SK-N-SH treated with all-trans-retinoic acid at 6 μM for 48 hours (cell line): Measurements from ENCODE around the gene ADK.

Experiments
- ATAC-seq: fragments of 200-7000 bp; cut with Tn5 transposase; 3 replicates; pipeline ENCODE4 v1.9.1; 2020; ENCODE audit warnings: mild to moderate bottlenecking, moderate library complexity
- ARNTL ChIP-seq: fragments of 450-650 bp; formaldehyde crosslinking; IDR thresholded peaks from 2 replicates; pipeline ENCODE4 v1.5.0; 2020; ENCODE audit warnings: low read depth, mild to moderate bottlenecking, moderate library complexity, borderline replicate concordance
- BACH2 ChIP-seq: fragments of 250-450 bp; sonication (Bioruptor Pico); IDR thresholded peaks from 2 replicates; pipeline ENCODE4 v1.9.0; 2021; ENCODE audit warnings: mild to moderate bottlenecking, borderline replicate concordance
- CREB5 ChIP-seq: fragments of 250-450 bp; sonication (Bioruptor Pico); IDR thresholded peaks from 2 replicates; pipeline ENCODE4 v1.5.1; 2020; ENCODE audit warnings: low read depth, mild to moderate bottlenecking, moderate library complexity
- CSDC2 ChIP-seq: fragments of 250-450 bp; sonication (Bioruptor Pico); IDR thresholded peaks from 2 replicates; pipeline ENCODE4 v1.5.0; 2020; ENCODE audit warnings: mild to moderate bottlenecking, moderate library complexity
- CSRNP3 ChIP-seq: fragments of 250-450 bp; sonication (Bioruptor Pico); IDR thresholded peaks from 2 replicates; pipeline ENCODE4 v1.5.1; 2021; ENCODE audit warnings: mild to moderate bottlenecking, moderate library complexity
- GLIS3 ChIP-seq: fragments of 250-450 bp; sonication (Bioruptor Pico); IDR thresholded peaks from 2 replicates; pipeline ENCODE4 v1.5.0; 2020; ENCODE audit warnings: mild to moderate bottlenecking, moderate library complexity
- ISL1 ChIP-seq: fragments of 250-450 bp; sonication (Bioruptor Pico); IDR thresholded peaks from 2 replicates; pipeline ENCODE4 v2.1.2; 2022; ENCODE audit warnings: mild to moderate bottlenecking, moderate library complexity
- OSR1 ChIP-seq: fragments of 250-450 bp; sonication (Bioruptor Pico); IDR thresholded peaks from 2 replicates; pipeline ENCODE4 v1.8.0; 2022; ENCODE audit warnings: moderate library complexity, mild to moderate bottlenecking, inconsistent platforms
- PATZ1 ChIP-seq: fragments of 250-450 bp; sonication (Bioruptor Pico); IDR thresholded peaks from 2 replicates; pipeline ENCODE4 v1.8.0; 2020; ENCODE audit warnings: mild to moderate bottlenecking, moderate library complexity, borderline replicate concordance
- POU6F1 ChIP-seq: fragments of 250-450 bp; sonication (Bioruptor Pico); IDR thresholded peaks from 2 replicates; pipeline ENCODE4 v1.8.0; 2021; ENCODE audit warnings: low read depth, mild to moderate bottlenecking, moderate library complexity, borderline replicate concordance
- PPARA ChIP-seq: fragments of 250-450 bp; sonication (Bioruptor Pico); IDR thresholded peaks from 2 replicates; pipeline ENCODE4 v1.5.0; 2020; ENCODE audit warnings: mild to moderate bottlenecking, borderline replicate concordance
- RARB ChIP-seq: fragments of 250-450 bp; sonication (Bioruptor Pico); IDR thresholded peaks from 2 replicates; pipeline ENCODE4 v1.8.0; 2021; ENCODE audit warnings: mild to moderate bottlenecking, moderate library complexity
- SNAI2 ChIP-seq: fragments of 250-450 bp; sonication (Bioruptor Pico); IDR thresholded peaks from 2 replicates; pipeline ENCODE4 v1.5.0; 2020; ENCODE audit warnings: mild to moderate bottlenecking, moderate library complexity
- TOX ChIP-seq: fragments of 250-450 bp; sonication (Bioruptor Pico); IDR thresholded peaks from 2 replicates; pipeline ENCODE4 v1.8.0; 2021; ENCODE audit warnings: mild to moderate bottlenecking, moderate library complexity, borderline replicate concordance
- ZFP30 ChIP-seq: fragments of 450-650 bp; formaldehyde crosslinking; IDR thresholded peaks from 2 replicates; pipeline ENCODE4 v1.5.0; 2022; ENCODE audit warnings: mild to moderate bottlenecking, moderate library complexity
- ZNF565 ChIP-seq: fragments of 450-650 bp; formaldehyde crosslinking; conservative IDR thresholded peaks from 2 replicates; pipeline ENCODE4 v1.5.0; 2020; ENCODE audit warnings: low read depth, mild to moderate bottlenecking, moderate library complexity

Gene ADK

GRCh38 chr10:74753442-74754211 is 602.6 kb downstream of the ADK start:
- TF ChIP-seq CREB5 (CRISPR knock-in tag) (no peak), ZNF565 (CRISPR knock-in tag) (no peak), BACH2 (CRISPR knock-in tag) (no peak), ISL1 (no peak), ZFP30 (CRISPR knock-in tag) (no peak), CSDC2 (CRISPR knock-in tag) (no peak), PATZ1 (no peak)
- TF ChIP-seq, all 23 proteins: peak for 0
- ATAC-seq: no peak

GRCh38 chr10:74754381-74754821 is 603.4 kb downstream of the ADK start:
- TF ChIP-seq POU6F1 (CRISPR knock-in tag): no peak
- no peak for TF ChIP-seq GLIS3 (CRISPR knock-in tag)
- TF ChIP-seq ZNF565 (CRISPR knock-in tag): no peak
- no peak for TF ChIP-seq SNAI2
- no peak for TF ChIP-seq BACH2 (CRISPR knock-in tag)
- no peak for TF ChIP-seq TOX (CRISPR knock-in tag)
- TF ChIP-seq RARB (CRISPR knock-in tag): no peak
- TF ChIP-seq OSR1 (CRISPR knock-in tag): no peak
- TF ChIP-seq CREB5 (CRISPR knock-in tag): no peak
- TF ChIP-seq ARNTL (CRISPR knock-in tag): no peak
- no peak for ATAC-seq

- TF ChIP-seq ISL1 (no peak), OSR1 (CRISPR knock-in tag) (no peak), GLIS3 (CRISPR knock-in tag) (no peak), CSRNP3 (CRISPR knock-in tag) (no peak), PPARA (no peak)
- ATAC-seq: no peak
These were observed 604.3 kb downstream of the ADK start for GRCh38 chr10:74755273-74755672.
